Activated CD8-positive, alpha-beta T cell treated with anti-CD3 and anti-CD28 coated beads for 36 hours (primary cell): ENCODE measurements around the gene DPM2. TPM values are rescaled to one million over a fixed set of nuclear protein-coding genes. Genes with fewer than 3 reads are reported as not detected.

Source experiments
- ATAC-seq: fragments of 200-7000 bp; cut with Tn5 transposase; one replicate; pipeline ENCODE4 v1.10.0; 2021; ENCODE audit warnings: mild to moderate bottlenecking, moderate library complexity
- CTCF ChIA-PET: fragments of 350-600 bp; sonication (Branson Sonifier 250); formaldehyde crosslinking; loops from one replicate; lab custom pipeline; 2021; ENCODE audit warnings: antibody characterized with exemption; lab: Charles Lee
- POLR2A ChIA-PET: fragments of 350-600 bp; sonication (Branson Sonifier 250); formaldehyde crosslinking; loops from one replicate; lab custom pipeline; 2021; ENCODE audit warnings: antibody characterized with exemption; lab: Charles Lee
- DNase-seq: peaks from one replicate; pipeline ENCODE4 v3.0.0-alpha.2; 2020
- H3K27ac Mint-ChIP-seq: one replicate; pipeline ENCODE4 v1.8.0; 2021; ENCODE audit warnings: mild to moderate bottlenecking, mixed read lengths
- H3K27me3 Mint-ChIP-seq: one replicate; pipeline ENCODE4 v1.8.0; 2021; ENCODE audit warnings: mixed read lengths
- H3K36me3 Mint-ChIP-seq: one replicate; pipeline ENCODE4 v1.8.0; 2021; ENCODE audit warnings: low read depth, mixed read lengths
- H3K4me1 Mint-ChIP-seq: one replicate; pipeline ENCODE4 v1.8.0; 2021; ENCODE audit warnings: low read depth, mixed read lengths
- H3K4me3 Mint-ChIP-seq: one replicate; pipeline ENCODE4 v1.8.0; 2021; ENCODE audit warnings: mild to moderate bottlenecking, moderate library complexity, mixed read lengths
- H3K9me3 Mint-ChIP-seq: one replicate; pipeline ENCODE4 v1.8.0; 2021; ENCODE audit warnings: mixed read lengths
- intact Hi-C: fragments of 100-400 bp; cut with micrococcal nuclease; formaldehyde crosslinking; loops from one replicate; pipeline ENCODE4 v1.10.0; 2022
- total RNA-seq, 2 experiments: library from RNA; stranded (reverse); gene quantifications; one replicate each; pipeline ENCODE4 v1.2.3, GENCODE V29; 2021
- TF ChIP-seq, protein P1 (sequence below): fragments of 200-600 bp; IDR thresholded peaks from one replicate; pipeline ENCODE4 v1.8.0; 2022; ENCODE audit warnings: antibody characterized with exemption, mild to moderate bottlenecking

Gene DPM2
- total RNA-seq, 2 experiments from 2014 or later, result 41.3 to 43.9 TPM

DNA sequence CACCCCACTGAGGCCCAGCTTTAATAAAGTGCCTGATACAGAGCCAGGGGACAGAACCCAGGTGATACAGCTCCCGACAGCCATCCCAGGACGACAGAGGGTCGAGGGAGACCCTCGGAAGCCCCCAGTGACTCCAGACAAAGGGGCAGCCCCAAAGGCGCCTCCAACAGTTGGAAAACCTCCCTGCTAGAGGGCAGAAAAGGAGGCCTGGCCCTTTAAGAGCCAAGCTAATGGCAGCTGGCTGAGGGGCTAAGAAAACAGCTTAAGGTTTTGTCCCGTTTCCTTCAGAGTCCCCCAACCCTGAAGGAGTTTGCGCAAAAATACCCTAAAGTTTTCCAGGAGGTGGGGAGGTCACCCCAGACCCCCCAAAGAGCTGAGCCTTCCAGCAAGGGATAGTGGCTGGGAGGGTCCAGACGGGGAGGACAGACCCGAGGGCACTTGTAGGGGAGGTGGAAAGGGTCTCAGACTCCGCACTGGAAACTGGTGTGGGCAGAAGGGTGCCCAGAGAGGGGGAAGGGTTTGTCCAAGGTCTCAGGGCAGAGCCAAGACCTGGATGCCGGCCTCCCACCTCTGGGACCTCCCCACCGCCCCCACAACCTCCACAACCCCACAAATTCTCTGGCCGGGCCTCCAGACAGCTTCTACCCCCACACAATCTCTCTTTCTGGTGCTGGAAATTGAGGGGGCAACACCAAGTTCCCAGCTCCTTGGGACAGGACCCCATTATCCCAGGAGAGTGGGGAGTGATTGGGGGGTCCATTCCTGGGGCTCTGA, 52.0 kb downstream of the DPM2 start:
- ATAC-seq (no peak), DNase-seq (no peak)
- Mint-ChIP-seq H3K27me3 (no peaks in the 10 kb centered on the region), H3K4me1 (peaks cover 5% of the 10 kb centered on the region), H3K36me3 (peaks cover 29% of the 10 kb centered on the region), H3K4me3 (no peak overlapping the region), H3K27ac (no peak overlapping the region), H3K9me3 (no peaks in the 10 kb centered on the region)
- intact Hi-C loops, result no loop called here
- CTCF ChIA-PET, result interaction anchor here (1.1 to 4.5 kb wide), 3 partner anchors 15 to 151 kb away, joined by 4 to 33 read pairs (median 10); partner anchors contain the start of gene TOR2A
- POLR2A ChIA-PET, result interaction anchor here (1.0 to 2.1 kb wide), 6 partner anchors 9 to 51 kb away, joined by 4 to 7 read pairs (median 5); partner anchors contain the start of genes DPM2 and ST6GALNAC6
- TF ChIP-seq, protein P1, sequence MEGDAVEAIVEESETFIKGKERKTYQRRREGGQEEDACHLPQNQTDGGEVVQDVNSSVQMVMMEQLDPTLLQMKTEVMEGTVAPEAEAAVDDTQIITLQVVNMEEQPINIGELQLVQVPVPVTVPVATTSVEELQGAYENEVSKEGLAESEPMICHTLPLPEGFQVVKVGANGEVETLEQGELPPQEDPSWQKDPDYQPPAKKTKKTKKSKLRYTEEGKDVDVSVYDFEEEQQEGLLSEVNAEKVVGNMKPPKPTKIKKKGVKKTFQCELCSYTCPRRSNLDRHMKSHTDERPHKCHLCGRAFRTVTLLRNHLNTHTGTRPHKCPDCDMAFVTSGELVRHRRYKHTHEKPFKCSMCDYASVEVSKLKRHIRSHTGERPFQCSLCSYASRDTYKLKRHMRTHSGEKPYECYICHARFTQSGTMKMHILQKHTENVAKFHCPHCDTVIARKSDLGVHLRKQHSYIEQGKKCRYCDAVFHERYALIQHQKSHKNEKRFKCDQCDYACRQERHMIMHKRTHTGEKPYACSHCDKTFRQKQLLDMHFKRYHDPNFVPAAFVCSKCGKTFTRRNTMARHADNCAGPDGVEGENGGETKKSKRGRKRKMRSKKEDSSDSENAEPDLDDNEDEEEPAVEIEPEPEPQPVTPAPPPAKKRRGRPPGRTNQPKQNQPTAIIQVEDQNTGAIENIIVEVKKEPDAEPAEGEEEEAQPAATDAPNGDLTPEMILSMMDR, result no peak

Other genes with a start within 250 kb of the DPM2 start
- under 1 TPM in 1 of 2 experiments, not detected in 1; 0.11 TPM for gene CFAP157, start 230.9 kb downstream of the DPM2 start, total RNA-seq
- gene PTRH1, start 222.2 kb downstream of the DPM2 start, total RNA-seq, result 10 to 100 TPM; 15.9 to 16.0 TPM
- 1 to 10 TPM; 2.1 to 2.3 TPM for gene TTC16, start 221.8 kb downstream of the DPM2 start, total RNA-seq
- gene TOR2A, start 202.6 kb downstream of the DPM2 start, total RNA-seq, result 10 to 100 TPM; 14.4 to 16.1 TPM
- gene SH2D3C, start 159.2 kb downstream of the DPM2 start, total RNA-seq, result 10 to 100 TPM; 29.9 to 30.3 TPM
- gene CDK9, start 151.8 kb downstream of the DPM2 start, total RNA-seq, result 10 to 100 TPM; 86.2 to 91.6 TPM
- 10 to 100 TPM; 79.8 to 80.4 TPM for gene FPGS, start 135.0 kb downstream of the DPM2 start, total RNA-seq
- 10 to 100 TPM; 14.2 to 15.0 TPM for gene ENG, start 83.2 kb downstream of the DPM2 start, total RNA-seq
- gene AK1, start 60.2 kb downstream of the DPM2 start, total RNA-seq, result 10 to 100 TPM; 12.1 to 14.8 TPM
- 10 to 100 TPM; 36.9 to 38.8 TPM for gene ST6GALNAC6, start 38.3 kb downstream of the DPM2 start, total RNA-seq
- 10 to 100 TPM; 34.3 to 34.9 TPM for gene ST6GALNAC4, start 20.8 kb downstream of the DPM2 start, total RNA-seq
- 1 to 10 TPM; 1.7 to 2.5 TPM for gene PIP5KL1, start 7.1 kb downstream of the DPM2 start, total RNA-seq
- 10 to 100 TPM; 79.7 to 81.5 TPM for gene EEIG1, start 43.1 kb upstream of the DPM2 start, total RNA-seq
- gene NAIF1, start 129.5 kb upstream of the DPM2 start, total RNA-seq, result 10 to 100 TPM in 1 of 2 experiments, 1 to 10 TPM in 1; 8.4 to 11.8 TPM
- 10 to 100 TPM; 12.9 to 14.6 TPM for gene SLC25A25, start 130.4 kb upstream of the DPM2 start, total RNA-seq
- 10 to 100 TPM; 40.8 to 49.5 TPM for gene PTGES2, start 189.9 kb upstream of the DPM2 start, total RNA-seq
- gene LCN2, start 211.6 kb upstream of the DPM2 start, total RNA-seq, result not detected
- 100 to 1,000 TPM; 127 to 132 TPM for gene BBLN, start 222.4 kb upstream of the DPM2 start, total RNA-seq